ENCODE results near the gene KRT79.

DNA sequence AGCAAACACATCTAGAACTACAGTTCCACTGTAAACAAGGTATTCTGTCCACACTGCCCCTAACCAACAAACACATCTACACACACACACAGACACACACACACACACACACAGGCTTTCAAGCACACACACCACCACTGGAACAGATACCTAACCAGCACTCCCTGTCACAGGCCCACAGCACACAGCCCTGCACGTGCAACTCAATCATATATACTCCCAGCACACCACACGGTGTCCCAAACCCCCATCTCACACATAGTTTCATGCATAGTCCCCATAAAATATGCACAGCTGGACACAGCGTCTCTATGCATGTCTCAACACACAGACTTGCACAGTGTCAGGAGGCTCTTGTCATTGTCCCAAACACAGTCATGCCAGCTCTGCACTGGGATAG, 43.1 kb upstream of the KRT79 start:
- TF ChIP-seq CTCF (IDR thresholded peaks at IDR 0.05) = no peak
- TF ChIP-seq POLR2AphosphoS5 (IDR thresholded peaks at IDR 0.05) = no peak
- TF ChIP-seq POLR2A (IDR thresholded peaks at IDR 0.05) = no peak
